GM19099 (cell line): ENCODE measurements around the gene TENM3.

ENCODE experiments used
- POLR2A ChIP-seq: IDR thresholded peaks from 3 replicates; pipeline ENCODE4 v1.6.1; 2011; ENCODE audit warnings: low read depth; ENCODE audit not compliant: insufficient read length; ENCODE audit errors: extremely low read depth

TENM3 gene

GRCh38 chr4:182491719-182492118 is 248.5 kb downstream of the TENM3 start:
- TF ChIP-seq POLR2A, result no peak

- TF ChIP-seq POLR2A, result no peak
Observed at GRCh38 chr4:182492423-182492822, 249.2 kb downstream of the TENM3 start.

GRCh38 chr4:182493377-182493776 is 250.2 kb downstream of the TENM3 start:
- no peak for TF ChIP-seq POLR2A

DNA sequence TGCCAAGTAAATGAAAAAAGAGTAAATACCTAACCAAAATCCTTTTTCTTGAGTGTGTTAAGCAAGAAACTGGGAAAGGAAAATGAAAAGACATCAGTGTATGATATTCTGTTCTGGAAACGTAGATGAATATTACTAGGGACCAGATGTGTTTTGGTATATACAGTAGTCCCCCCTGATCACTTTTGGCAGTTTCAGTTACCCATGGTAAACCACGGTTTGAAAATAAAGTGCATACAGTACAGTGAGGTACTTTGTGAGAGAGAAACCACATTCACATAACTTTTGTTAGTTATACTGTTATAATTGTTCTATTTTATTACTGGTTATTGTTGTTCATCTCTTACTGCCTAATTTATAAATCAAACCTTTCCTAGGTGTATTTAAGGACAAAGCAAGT is 250.9 kb downstream of the TENM3 start:
- no peak for TF ChIP-seq POLR2A

GRCh38 chr4:182495031-182495430 is 251.8 kb downstream of the TENM3 start:
- TF ChIP-seq POLR2A, result no peak

GRCh38 chr4:182495645-182496385 is 252.6 kb downstream of the TENM3 start:
- no peak for TF ChIP-seq POLR2A

DNA sequence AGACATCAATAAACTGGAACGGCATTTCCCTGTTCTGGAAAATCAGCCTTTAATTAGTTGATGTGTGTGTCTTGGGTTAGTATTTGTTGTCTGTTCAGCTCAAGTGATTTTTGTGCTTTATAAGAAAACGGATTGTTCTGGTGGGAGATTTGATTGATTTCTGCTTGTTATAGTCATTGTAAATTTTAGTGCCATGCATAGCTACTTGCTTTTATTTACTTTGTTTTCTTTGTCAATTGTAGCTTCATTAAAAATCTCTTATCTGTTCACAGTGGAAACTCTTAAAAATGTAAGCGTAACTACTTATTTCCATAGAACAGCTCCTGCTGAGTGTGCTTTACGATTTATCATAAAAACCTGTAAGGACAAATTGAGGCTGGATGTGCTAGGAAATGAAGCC is 253.2 kb downstream of the TENM3 start:
- TF ChIP-seq POLR2A, result no peak

- no peak for TF ChIP-seq POLR2A
Observed at GRCh38 chr4:182502064-182502463, 258.9 kb downstream of the TENM3 start.

- TF ChIP-seq POLR2A, result no peak
Observed at GRCh38 chr4:182504463-182504862, 261.3 kb downstream of the TENM3 start.

DNA sequence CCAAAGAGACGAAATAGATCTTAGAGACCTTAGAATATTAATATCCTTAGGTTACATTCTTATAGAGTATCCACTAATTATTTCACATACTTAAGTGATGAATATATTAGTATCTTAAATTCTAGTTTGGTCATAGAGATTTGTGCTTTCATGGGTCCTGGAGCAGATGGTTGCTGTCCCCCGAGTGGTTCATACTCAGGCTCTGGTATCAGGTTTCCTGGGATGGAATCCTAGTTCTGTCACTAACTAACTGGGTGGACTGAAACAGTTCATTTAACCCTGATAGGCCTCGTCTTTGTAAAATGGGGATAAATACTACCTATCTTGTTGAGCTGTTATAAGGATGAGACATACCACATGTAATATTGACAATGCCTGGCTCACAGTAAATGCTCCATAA is 264.6 kb downstream of the TENM3 start:
- no peak for TF ChIP-seq POLR2A

DNA sequence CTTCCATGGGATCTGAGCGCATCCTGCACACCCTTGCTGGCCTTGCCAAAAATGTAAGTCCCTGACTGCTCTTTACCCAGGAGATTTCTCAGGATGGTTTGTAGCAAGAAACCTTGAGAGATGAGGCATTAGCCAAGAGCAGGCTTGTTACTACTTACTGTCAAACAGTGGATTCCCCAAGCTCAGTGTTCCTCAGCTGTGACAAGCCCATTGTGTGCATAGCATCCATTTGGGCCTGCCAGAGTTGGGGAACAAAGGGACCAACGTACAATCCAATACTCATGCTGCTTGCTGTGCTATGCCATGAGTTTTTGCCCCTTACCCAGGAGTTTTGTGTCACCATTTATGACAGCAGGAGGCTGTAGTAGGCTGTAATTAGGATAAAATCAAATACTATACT is 267.6 kb downstream of the TENM3 start:
- no peak for TF ChIP-seq POLR2A

DNA sequence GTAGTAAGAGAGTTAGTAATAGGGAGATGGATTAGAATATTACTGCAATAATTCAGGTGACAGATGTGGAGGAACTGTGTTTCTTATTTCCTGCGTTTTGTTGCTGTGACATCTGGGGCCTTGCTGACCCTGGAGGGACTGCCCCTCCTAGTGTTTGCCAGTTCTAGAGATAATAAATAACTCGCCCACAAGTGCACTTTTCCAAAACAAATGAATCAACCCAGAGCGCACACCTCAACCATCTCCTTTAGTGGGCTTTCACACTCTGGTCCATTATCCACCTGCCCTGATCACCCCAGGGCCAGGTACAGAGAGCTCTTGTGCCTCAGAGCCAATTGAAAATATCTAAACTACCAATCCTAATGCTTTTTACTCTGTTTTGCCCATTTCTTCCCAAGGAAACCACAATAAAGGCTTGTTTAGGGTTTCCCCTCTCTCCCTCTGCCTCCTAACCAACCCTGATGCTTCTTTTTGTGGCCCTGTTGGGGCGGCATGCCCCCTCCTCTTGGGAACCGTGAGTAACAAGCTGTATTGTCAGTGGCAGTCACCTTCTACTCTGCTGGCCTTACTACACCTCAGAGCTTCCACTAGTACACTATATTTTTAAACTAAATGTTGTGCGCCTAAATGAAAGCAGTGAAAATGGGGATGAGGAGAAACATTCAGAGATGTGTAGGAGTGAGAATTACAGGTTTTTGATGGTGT is 270.5 kb downstream of the TENM3 start:
- no peak for TF ChIP-seq POLR2A

DNA sequence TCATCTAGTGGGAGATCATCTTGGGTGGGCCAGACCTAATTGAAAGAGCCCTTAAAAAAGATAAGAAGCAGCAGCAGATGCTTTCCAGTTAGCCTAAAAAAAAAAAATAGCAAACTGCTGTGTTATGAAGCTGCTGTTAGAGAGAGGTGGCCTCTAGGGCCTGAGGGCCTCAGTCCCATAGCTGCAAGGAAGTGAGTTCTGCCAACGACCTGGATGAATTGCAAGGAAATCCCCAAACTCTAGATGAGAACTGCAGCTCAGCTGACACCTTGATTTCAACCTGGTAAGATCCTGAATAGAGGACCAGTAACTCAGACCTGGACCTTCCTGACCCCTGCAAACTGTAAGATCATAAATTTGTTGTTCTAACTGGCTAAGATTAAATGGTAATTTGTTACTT is 275.2 kb downstream of the TENM3 start:
- no peak for TF ChIP-seq POLR2A

- no peak for TF ChIP-seq POLR2A
Observed at GRCh38 chr4:182519528-182519927, 276.3 kb downstream of the TENM3 start.

DNA sequence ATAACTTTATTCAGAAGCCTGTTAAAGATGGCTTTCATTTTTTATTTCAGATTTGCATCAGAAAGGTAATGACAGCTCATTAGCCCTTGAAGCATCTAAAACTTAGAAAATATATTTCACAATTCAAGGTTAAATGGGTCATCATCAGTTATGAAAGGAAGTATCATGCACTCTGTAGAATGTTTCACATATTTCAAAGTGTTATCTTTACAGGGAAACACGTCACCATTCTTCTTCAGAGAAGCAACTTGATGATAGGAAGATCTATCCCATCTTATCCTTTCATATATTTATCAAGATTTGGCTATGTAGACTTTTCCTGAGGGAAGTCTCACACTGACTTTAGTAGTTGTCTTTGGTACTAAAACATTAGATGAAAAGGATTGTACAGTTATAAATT is 277.8 kb downstream of the TENM3 start:
- no peak for TF ChIP-seq POLR2A

GRCh38 chr4:182528819-182529218 is 285.6 kb downstream of the TENM3 start:
- TF ChIP-seq POLR2A, result no peak
